ENCODE data around the gene PHPT1.

The PHPT1 gene

GRCh38 chr9:136849960-136850865 lies 1.0 kb downstream of the PHPT1 start:
- DNase-seq = peak; percentile 40

- DNase-seq = peak; percentile 33
Observed at GRCh38 chr9:136850866-136851775, 1.9 kb downstream of the PHPT1 start.

- DNase-seq = peak; percentile 24
Observed at GRCh38 chr9:136851941-136852663, 2.9 kb downstream of the PHPT1 start, which contains the start of gene MAMDC4. Gene MAMDC4 (plus strand): TSS chr9:136852346. CDS start chr9:136852417, 71 bp downstream.

- peak; percentile 31 for DNase-seq
Observed at GRCh38 chr9:136852664-136853595, 3.7 kb downstream of the PHPT1 start.

- no peak for DNase-seq
Observed at GRCh38 chr9:136853596-136854112, 4.4 kb downstream of the PHPT1 start.

- peak; percentile 27 for DNase-seq
Observed at GRCh38 chr9:136854113-136854841, 5.1 kb downstream of the PHPT1 start.

GRCh38 chr9:136854842-136855460 lies 5.7 kb downstream of the PHPT1 start:
- DNase-seq = peak; percentile 34

- peak; percentile 37 for DNase-seq
Observed at GRCh38 chr9:136855461-136856078, 6.4 kb downstream of the PHPT1 start.

- DNase-seq = no peak
Observed at GRCh38 chr9:136856079-136856476, 6.9 kb downstream of the PHPT1 start.

GRCh38 chr9:136856541-136857141 lies 7.4 kb downstream of the PHPT1 start:
- DNase-seq = peak; percentile 24

- DNase-seq = peak; percentile 29
Observed at GRCh38 chr9:136857166-136857565, 8.0 kb downstream of the PHPT1 start.

GRCh38 chr9:136857581-136858412 lies 8.6 kb downstream of the PHPT1 start:
- DNase-seq = peak; percentile 28

GRCh38 chr9:136858452-136858843 lies 9.2 kb downstream of the PHPT1 start:
- DNase-seq = peak; percentile 22

- peak; percentile 63 for DNase-seq
Observed at GRCh38 chr9:136858844-136859757, 9.9 kb downstream of the PHPT1 start.

- DNase-seq = no peak
Observed at GRCh38 chr9:136860529-136860928, 11.3 kb downstream of the PHPT1 start.

- no peak for DNase-seq
Observed at GRCh38 chr9:136860933-136861873, 12.0 kb downstream of the PHPT1 start.

All from right hindlimb (tissue), 1 donor.